ENCODE results near the gene OLIG3. TPM values are rescaled to one million over a fixed set of nuclear protein-coding genes. Genes with fewer than 3 reads are reported as not detected.

OLIG3 gene
- total and polyA plus RNA-seq, 4 donors, result 1.1 to 3.3 (median 2.8) TPM

GRCh38 chr6:137520520-137520919 is 26.3 kb upstream of the OLIG3 start:
- Histone ChIP-seq H3K4me1 (ENCODE audit: control insufficient read depth, insufficient read depth, low read length) (no peaks in the 10 kb centered on the region), H3K27me3 (ENCODE audit: control insufficient read depth, insufficient read depth, low read length) (peaks cover 57% of the 10 kb centered on the region), H3K27ac (ENCODE audit: low read depth, low read length) (no peak overlapping the region), H3K9me3 (ENCODE audit: control insufficient read depth, insufficient read depth, low read length) (no peaks in the 10 kb centered on the region), H3K36me3 (ENCODE audit: control insufficient read depth, insufficient read depth, low read length) (no peaks in the 10 kb centered on the region), H3K4me3 (ENCODE audit: low read depth, low read length) (no peak overlapping the region)
- no CpG with 5 or more reads among the region's 4 CpGs for WGBS (ENCODE audit: insufficient coverage)
- DNase-seq (ENCODE audit: low read depth in 4 of 6, low spot score in 6 of 6), result no peak

- Histone ChIP-seq H3K27ac (ENCODE audit: low read depth, low read length) (no peak overlapping the region), H3K4me1 (ENCODE audit: control insufficient read depth, insufficient read depth, low read length) (no peaks in the 10 kb centered on the region), H3K27me3 (ENCODE audit: control insufficient read depth, insufficient read depth, low read length) (peaks cover 65% of the 10 kb centered on the region), H3K36me3 (ENCODE audit: control insufficient read depth, insufficient read depth, low read length) (no peaks in the 10 kb centered on the region), H3K9me3 (ENCODE audit: control insufficient read depth, insufficient read depth, low read length) (no peaks in the 10 kb centered on the region), H3K4me3 (ENCODE audit: low read depth, low read length) (no peak overlapping the region)
- no peak for DNase-seq (ENCODE audit: low read depth in 4 of 6, low spot score in 6 of 6)
- WGBS (ENCODE audit: insufficient coverage), result 68% methylated on average over 5 of the region's 9 CpGs
Measured at GRCh38 chr6:137519629-137520176, 25.5 kb upstream of the OLIG3 start.

- Histone ChIP-seq H3K27ac (ENCODE audit: low read depth, low read length) (no peak overlapping the region), H3K36me3 (ENCODE audit: control insufficient read depth, insufficient read depth, low read length) (no peaks in the 10 kb centered on the region), H3K9me3 (ENCODE audit: control insufficient read depth, insufficient read depth, low read length) (no peaks in the 10 kb centered on the region), H3K27me3 (ENCODE audit: control insufficient read depth, insufficient read depth, low read length) (peaks cover 76% of the 10 kb centered on the region), H3K4me1 (ENCODE audit: control insufficient read depth, insufficient read depth, low read length) (no peaks in the 10 kb centered on the region), H3K4me3 (ENCODE audit: low read depth, low read length) (no peak overlapping the region)
- WGBS (ENCODE audit: insufficient coverage), result no CpG with 5 or more reads among the region's 7 CpGs
- DNase-seq (ENCODE audit: low read depth in 4 of 6, low spot score in 6 of 6), result peak in 1 of 6 donors; percentile 77
Measured at GRCh38 chr6:137518386-137518983, 24.3 kb upstream of the OLIG3 start.

GRCh38 chr6:137514418-137514817 is 20.2 kb upstream of the OLIG3 start:
- WGBS (ENCODE audit: insufficient coverage), result 38% methylated on average over 3 of the region's 5 CpGs
- Histone ChIP-seq H3K27me3 (ENCODE audit: control insufficient read depth, insufficient read depth, low read length) (peaks cover 64% of the 10 kb centered on the region), H3K4me1 (ENCODE audit: control insufficient read depth, insufficient read depth, low read length) (no peaks in the 10 kb centered on the region), H3K9me3 (ENCODE audit: control insufficient read depth, insufficient read depth, low read length) (no peaks in the 10 kb centered on the region), H3K4me3 (ENCODE audit: low read depth, low read length) (no peak overlapping the region), H3K36me3 (ENCODE audit: control insufficient read depth, insufficient read depth, low read length) (no peaks in the 10 kb centered on the region), H3K27ac (ENCODE audit: low read depth, low read length) (no peak overlapping the region)
- no peak for DNase-seq (ENCODE audit: low read depth in 4 of 6, low spot score in 6 of 6)

- Histone ChIP-seq H3K4me3 (ENCODE audit: low read depth, low read length) (no peak overlapping the region), H3K4me1 (ENCODE audit: control insufficient read depth, insufficient read depth, low read length) (no peaks in the 10 kb centered on the region), H3K27ac (ENCODE audit: low read depth, low read length) (no peak overlapping the region), H3K36me3 (ENCODE audit: control insufficient read depth, insufficient read depth, low read length) (no peaks in the 10 kb centered on the region), H3K27me3 (ENCODE audit: control insufficient read depth, insufficient read depth, low read length) (peaks cover 61% of the 10 kb centered on the region), H3K9me3 (ENCODE audit: control insufficient read depth, insufficient read depth, low read length) (no peaks in the 10 kb centered on the region)
- no peak for DNase-seq (ENCODE audit: low read depth in 4 of 6, low spot score in 6 of 6)
- 22% methylated on average over 10 of the region's 14 CpGs for WGBS (ENCODE audit: insufficient coverage)
Measured at GRCh38 chr6:137512757-137513605, 18.8 kb upstream of the OLIG3 start.

- H3K9me3 ChIP-seq (ENCODE audit: control insufficient read depth, insufficient read depth, low read length), result no peaks in the 10 kb centered on the region
- no peak for DNase-seq (ENCODE audit: low read depth in 4 of 6, low spot score in 6 of 6)
- H3K4me1 ChIP-seq (ENCODE audit: control insufficient read depth, insufficient read depth, low read length), result no peaks in the 10 kb centered on the region
- 100% methylated on average over 2 of the region's 2 CpGs for WGBS (ENCODE audit: insufficient coverage)
- H3K4me3 ChIP-seq (ENCODE audit: low read depth, low read length), result no peak overlapping the region
- no peaks in the 10 kb centered on the region for H3K36me3 ChIP-seq (ENCODE audit: control insufficient read depth, insufficient read depth, low read length)
- peaks cover 47% of the 10 kb centered on the region for H3K27me3 ChIP-seq (ENCODE audit: control insufficient read depth, insufficient read depth, low read length)
- H3K27ac ChIP-seq (ENCODE audit: low read depth, low read length), result no peak overlapping the region
Measured at GRCh38 chr6:137510923-137511322, 16.7 kb upstream of the OLIG3 start.

GRCh38 chr6:137498481-137499190 is 4.4 kb upstream of the OLIG3 start:
- peaks cover 81% of the 10 kb centered on the region for H3K27me3 ChIP-seq (ENCODE audit: control insufficient read depth, insufficient read depth, low read length)
- H3K27ac ChIP-seq (ENCODE audit: low read depth, low read length), result no peak overlapping the region
- no peaks in the 10 kb centered on the region for H3K36me3 ChIP-seq (ENCODE audit: control insufficient read depth, insufficient read depth, low read length)
- H3K9me3 ChIP-seq (ENCODE audit: control insufficient read depth, insufficient read depth, low read length), result no peaks in the 10 kb centered on the region
- DNase-seq (ENCODE audit: low read depth in 4 of 6, low spot score in 6 of 6), result peak in 2 of 6 donors; percentile 37 to 38
- H3K4me3 ChIP-seq (ENCODE audit: low read depth, low read length), result no peak overlapping the region
- peaks cover 41% of the 10 kb centered on the region for H3K4me1 ChIP-seq (ENCODE audit: control insufficient read depth, insufficient read depth, low read length)
- WGBS (ENCODE audit: insufficient coverage), result 22% methylated on average over 3 of the region's 11 CpGs

- Histone ChIP-seq H3K4me3 (ENCODE audit: low read depth, low read length) (no peak overlapping the region), H3K36me3 (ENCODE audit: control insufficient read depth, insufficient read depth, low read length) (no peaks in the 10 kb centered on the region), H3K27ac (ENCODE audit: low read depth, low read length) (no peak overlapping the region), H3K9me3 (ENCODE audit: control insufficient read depth, insufficient read depth, low read length) (no peaks in the 10 kb centered on the region), H3K4me1 (ENCODE audit: control insufficient read depth, insufficient read depth, low read length) (peaks cover 48% of the 10 kb centered on the region), H3K27me3 (ENCODE audit: control insufficient read depth, insufficient read depth, low read length) (peaks cover 88% of the 10 kb centered on the region)
- WGBS (ENCODE audit: insufficient coverage), result under 1% methylated on average over 60 of the region's 60 CpGs
- DNase-seq (ENCODE audit: low read depth in 4 of 6, low spot score in 6 of 6), result peak in 1 of 6 donors; percentile 34
Measured at GRCh38 chr6:137497721-137498463, 3.7 kb upstream of the OLIG3 start.
